ENCODE data around the gene TTLL3.

TTLL3 gene

GRCh38 chr3:9806688-9807589, 3.1 kb upstream of the TTLL3 start:
- no peak for DNase-seq (ENCODE audit: low spot score)

- no peak for DNase-seq (ENCODE audit: low spot score)
Measured at GRCh38 chr3:9807981-9808344, 2.1 kb upstream of the TTLL3 start.

- peak; percentile 25 for DNase-seq (ENCODE audit: low spot score)
Measured at GRCh38 chr3:9808345-9809037, 1.6 kb upstream of the TTLL3 start.

- DNase-seq (ENCODE audit: low spot score), result no peak
Measured at GRCh38 chr3:9809239-9809614, 835 bp upstream of the TTLL3 start.

- no peak for DNase-seq (ENCODE audit: low spot score)
Measured at GRCh38 chr3:9810433-9810770, 340 bp downstream of the TTLL3 start.

- DNase-seq (ENCODE audit: low spot score), result no peak
Measured at GRCh38 chr3:9810846-9811245, 784 bp downstream of the TTLL3 start.

- DNase-seq (ENCODE audit: low spot score), result no peak
Measured at GRCh38 chr3:9812870-9813483, 2.9 kb downstream of the TTLL3 start.

GRCh38 chr3:9815986-9816385, 5.9 kb downstream of the TTLL3 start:
- no peak for DNase-seq (ENCODE audit: low spot score)

GRCh38 chr3:9817436-9817835, 7.4 kb downstream of the TTLL3 start:
- no peak for DNase-seq (ENCODE audit: low spot score)

GRCh38 chr3:9818666-9819335, 8.7 kb downstream of the TTLL3 start:
- no peak for DNase-seq (ENCODE audit: low spot score)

- DNase-seq (ENCODE audit: low spot score), result no peak
Measured at GRCh38 chr3:9820543-9820942, 10.5 kb downstream of the TTLL3 start.

GRCh38 chr3:9820946-9821345, 10.9 kb downstream of the TTLL3 start:
- DNase-seq (ENCODE audit: low spot score), result no peak

GRCh38 chr3:9825451-9826040, 15.5 kb downstream of the TTLL3 start:
- DNase-seq (ENCODE audit: low spot score), result no peak

GRCh38 chr3:9826815-9827573, 16.9 kb downstream of the TTLL3 start:
- peak; percentile 40 for DNase-seq (ENCODE audit: low spot score)

- DNase-seq (ENCODE audit: low spot score), result no peak
Measured at GRCh38 chr3:9828801-9829755, 19.0 kb downstream of the TTLL3 start.

GRCh38 chr3:9831253-9831652, 21.2 kb downstream of the TTLL3 start:
- DNase-seq (ENCODE audit: low spot score), result no peak

- no peak for DNase-seq (ENCODE audit: low spot score)
Measured at GRCh38 chr3:9833078-9833477, 23.0 kb downstream of the TTLL3 start.

- no peak for DNase-seq (ENCODE audit: low spot score)
Measured at GRCh38 chr3:9834520-9835380, 24.7 kb downstream of the TTLL3 start.
